ENCODE results near the gene SKIC8.

The SKIC8 gene

DNA sequence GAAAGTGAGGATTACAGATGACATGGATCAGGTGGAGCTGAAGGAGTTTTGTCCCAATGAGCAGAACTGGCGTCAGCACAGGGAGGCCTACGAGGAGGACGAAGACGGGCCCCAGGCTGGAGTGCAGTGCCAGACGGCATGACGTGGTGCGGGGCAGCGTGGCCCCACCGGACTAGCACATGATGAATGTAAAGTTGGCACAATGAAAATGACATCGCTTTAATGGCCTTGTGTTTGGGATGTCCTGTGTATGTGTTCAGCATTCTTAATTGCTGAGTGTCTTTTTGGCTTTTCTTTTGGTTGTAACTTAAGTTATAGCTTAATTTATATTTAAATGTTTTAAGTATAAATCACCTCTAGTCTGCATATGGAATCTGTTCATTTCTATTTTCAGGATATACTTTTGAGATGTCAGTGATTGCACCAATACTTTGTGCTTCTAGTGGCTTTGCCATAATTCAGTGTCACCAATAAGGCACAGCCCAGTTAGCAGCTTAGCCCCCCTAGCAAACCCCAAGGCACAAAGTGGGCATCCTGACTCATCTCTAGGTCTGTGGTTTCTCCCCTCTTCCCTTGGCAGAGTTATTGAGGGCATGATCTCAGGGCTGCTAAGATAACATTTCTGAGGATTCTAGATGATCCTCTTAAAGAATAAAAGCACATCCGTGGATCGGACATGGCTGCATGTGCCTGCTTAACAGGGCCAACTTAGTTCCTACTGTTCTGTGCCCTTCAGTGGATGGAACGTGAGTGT is 18.9 kb downstream of the SKIC8 start:
- Mint-ChIP-seq H3K27me3 (no peaks in the 10 kb centered on the region), H3K9me3 (no peaks in the 10 kb centered on the region), H3K4me1 (no peaks in the 10 kb centered on the region), H3K27ac (no peak overlapping the region), H3K4me3 (no peak overlapping the region), H3K36me3 (peaks cover 33% of the 10 kb centered on the region)
- ATAC-seq, result no peak

DNA sequence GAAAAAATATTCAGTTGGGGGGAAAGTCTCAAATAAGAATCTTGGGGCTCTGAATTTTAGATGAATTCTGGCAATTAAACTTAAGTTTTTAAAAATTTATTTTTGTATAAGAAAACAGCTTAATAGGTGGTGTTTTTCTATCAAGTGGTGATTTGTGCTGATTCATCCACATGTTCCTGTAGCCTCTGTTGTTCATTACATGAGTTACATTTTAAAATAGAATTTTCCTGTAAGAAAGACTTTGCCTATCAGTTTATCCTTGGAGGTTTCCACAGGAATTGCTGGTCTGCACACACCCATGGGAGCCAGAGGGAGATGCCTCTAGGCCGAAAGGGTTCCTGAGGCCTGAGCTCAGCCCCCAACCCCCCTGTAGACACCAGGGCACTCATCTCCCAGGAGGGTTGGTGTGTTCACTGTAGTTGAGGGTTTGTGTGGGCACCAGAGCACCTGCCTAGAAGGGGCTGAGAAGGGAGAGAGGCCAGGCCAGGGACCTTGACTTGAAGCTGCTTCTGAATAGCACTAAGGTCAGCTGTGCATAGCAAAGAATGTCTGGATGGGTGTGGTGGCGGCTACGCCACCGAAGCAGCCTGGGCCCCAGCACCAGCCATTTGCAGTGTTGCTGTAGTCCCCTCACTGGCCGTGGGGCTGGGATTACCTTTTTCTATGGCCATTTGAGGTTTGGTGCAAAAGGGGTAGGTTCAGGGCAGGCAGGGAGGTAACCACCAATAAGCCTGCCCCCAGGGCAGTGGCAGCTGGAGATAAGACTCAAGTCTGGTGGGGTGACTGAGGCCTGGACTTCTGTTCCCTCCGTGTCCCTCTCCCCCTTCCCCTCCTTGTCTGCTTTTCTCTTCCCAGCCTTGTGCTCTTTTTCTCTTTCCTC is 23.1 kb downstream of the SKIC8 start:
- no peak overlapping the region for H3K27ac Mint-ChIP-seq
- H3K9me3 Mint-ChIP-seq, result no peaks in the 10 kb centered on the region
- H3K4me3 Mint-ChIP-seq, result no peak overlapping the region
- H3K36me3 Mint-ChIP-seq, result peaks cover 34% of the 10 kb centered on the region
- ATAC-seq, result no peak
- no peaks in the 10 kb centered on the region for H3K4me1 Mint-ChIP-seq
- H3K27me3 Mint-ChIP-seq, result no peaks in the 10 kb centered on the region

DNA sequence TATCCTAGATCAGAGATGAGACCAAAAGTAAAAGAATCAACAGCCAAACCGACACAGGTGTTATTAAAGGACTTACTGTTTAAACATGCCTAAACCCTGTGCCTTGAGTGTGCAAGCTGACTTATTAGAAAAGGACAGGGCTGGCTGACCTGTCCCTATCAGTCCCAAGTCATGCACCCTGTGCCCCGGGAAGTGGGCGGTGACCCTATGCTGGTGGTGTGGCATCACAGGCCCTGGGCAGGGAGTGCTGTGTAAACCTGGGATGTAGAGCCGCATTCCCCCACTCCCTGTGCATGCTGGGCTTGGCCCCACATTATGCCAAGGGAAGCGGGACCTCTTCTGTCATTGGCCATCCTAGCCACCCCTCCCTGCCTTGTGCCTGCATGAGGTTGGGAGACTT is 24.4 kb downstream of the SKIC8 start:
- no peak for ATAC-seq
- H3K4me1 Mint-ChIP-seq, result no peaks in the 10 kb centered on the region
- no peaks in the 10 kb centered on the region for H3K9me3 Mint-ChIP-seq
- H3K27ac Mint-ChIP-seq, result no peak overlapping the region
- H3K27me3 Mint-ChIP-seq, result no peaks in the 10 kb centered on the region
- H3K4me3 Mint-ChIP-seq, result no peak overlapping the region
- H3K36me3 Mint-ChIP-seq, result peaks cover 30% of the 10 kb centered on the region

DNA sequence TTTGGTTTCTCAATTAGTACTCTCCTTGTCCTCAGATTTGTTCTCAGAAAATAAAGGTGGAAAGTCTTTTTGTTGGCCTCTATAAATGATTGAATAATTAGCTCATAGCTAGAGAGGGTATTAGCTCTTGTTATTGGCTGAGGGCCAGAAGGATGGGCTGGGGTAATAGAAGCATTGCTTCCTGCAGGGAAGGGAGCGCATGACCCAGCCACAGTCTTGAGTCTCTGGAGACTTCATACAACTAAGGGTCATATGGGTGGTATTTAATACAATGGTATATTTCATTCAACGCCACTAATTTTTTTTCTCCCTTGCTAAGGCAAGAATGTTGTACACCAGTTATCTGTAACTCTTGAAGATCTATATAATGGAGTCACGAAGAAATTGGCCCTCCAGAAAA is 26.6 kb downstream of the SKIC8 start:
- Mint-ChIP-seq H3K4me1 (no peaks in the 10 kb centered on the region), H3K36me3 (peaks cover 19% of the 10 kb centered on the region), H3K27me3 (no peaks in the 10 kb centered on the region), H3K4me3 (no peak overlapping the region), H3K9me3 (no peaks in the 10 kb centered on the region), H3K27ac (no peak overlapping the region)
- no peak for ATAC-seq

DNA sequence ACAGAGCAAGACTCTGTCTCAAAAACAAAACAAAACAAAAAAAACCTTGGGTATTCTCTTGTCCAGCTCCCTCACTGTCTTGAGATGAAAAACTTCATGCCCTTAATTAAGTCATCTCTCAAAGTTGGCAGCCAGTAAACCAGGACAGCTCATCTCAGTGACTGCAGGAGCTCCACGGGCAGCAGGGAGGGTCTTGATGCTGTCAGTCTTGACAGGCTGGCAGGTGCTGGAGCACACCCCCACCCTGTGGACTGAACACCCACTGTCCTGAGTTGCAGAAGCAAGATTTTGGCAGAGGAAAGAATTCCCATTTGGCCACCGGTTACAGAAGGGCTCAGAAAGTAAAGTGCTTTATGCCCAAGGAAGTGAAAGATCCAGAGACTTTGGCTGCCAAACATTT is 27.1 kb downstream of the SKIC8 start:
- H3K4me3 Mint-ChIP-seq, result no peak overlapping the region
- no peaks in the 10 kb centered on the region for H3K9me3 Mint-ChIP-seq
- no peaks in the 10 kb centered on the region for H3K27me3 Mint-ChIP-seq
- H3K36me3 Mint-ChIP-seq, result peaks cover 16% of the 10 kb centered on the region
- no peak overlapping the region for H3K27ac Mint-ChIP-seq
- no peaks in the 10 kb centered on the region for H3K4me1 Mint-ChIP-seq
- no peak for ATAC-seq

DNA sequence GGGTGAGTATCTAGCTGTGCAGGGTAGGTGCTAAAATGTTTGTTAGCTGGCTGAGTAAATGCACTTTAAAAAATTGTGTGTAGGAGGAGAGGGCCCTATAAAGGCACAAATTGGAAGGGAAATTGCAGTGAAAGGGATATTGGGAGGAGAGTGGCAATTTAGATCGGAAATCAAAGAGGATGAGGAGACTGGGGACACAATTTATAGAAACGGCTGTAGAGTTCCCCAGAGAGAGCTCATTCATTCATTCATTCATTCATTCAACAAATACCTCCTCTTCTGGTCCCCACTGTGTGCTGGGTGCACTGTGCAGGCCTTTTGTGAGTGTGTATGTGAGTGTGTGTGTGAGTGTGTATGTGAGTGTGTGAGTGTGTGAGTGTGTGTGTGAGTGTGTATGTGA is 32.6 kb downstream of the SKIC8 start:
- H3K4me3 Mint-ChIP-seq, result no peak overlapping the region
- peaks cover 11% of the 10 kb centered on the region for H3K4me1 Mint-ChIP-seq
- ATAC-seq, result no peak

DNA sequence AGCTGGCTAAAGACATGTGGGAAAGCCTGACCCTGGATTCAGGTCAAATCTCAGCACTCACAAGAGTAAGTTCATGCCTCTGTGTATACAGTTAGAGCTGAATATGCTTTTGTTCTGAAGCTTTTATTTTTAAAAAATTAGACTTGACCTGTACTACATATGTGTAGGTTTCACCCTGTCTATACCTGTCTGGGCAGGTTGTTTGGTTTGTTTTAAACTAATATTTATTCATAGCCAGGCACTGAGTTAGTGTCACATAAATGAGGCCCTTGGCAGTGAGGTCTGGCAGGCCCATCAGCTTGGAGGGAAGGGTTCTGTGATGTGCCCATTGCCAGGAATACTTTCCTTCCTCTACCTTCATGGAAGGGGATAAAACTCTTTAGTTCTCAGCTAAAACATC is 33.2 kb downstream of the SKIC8 start:
- Mint-ChIP-seq H3K4me1 (peaks cover 11% of the 10 kb centered on the region), H3K27ac (no peak overlapping the region), H3K36me3 (no peaks in the 10 kb centered on the region), H3K4me3 (no peak overlapping the region), H3K27me3 (no peaks in the 10 kb centered on the region), H3K9me3 (no peaks in the 10 kb centered on the region)
- ATAC-seq, result no peak

More for the DNA sequence above, 32.6 kb downstream of the SKIC8 start:
- Mint-ChIP-seq H3K36me3 (no peaks in the 10 kb centered on the region), H3K27ac (no peak overlapping the region), H3K9me3 (no peaks in the 10 kb centered on the region), H3K27me3 (no peaks in the 10 kb centered on the region)

DNA sequence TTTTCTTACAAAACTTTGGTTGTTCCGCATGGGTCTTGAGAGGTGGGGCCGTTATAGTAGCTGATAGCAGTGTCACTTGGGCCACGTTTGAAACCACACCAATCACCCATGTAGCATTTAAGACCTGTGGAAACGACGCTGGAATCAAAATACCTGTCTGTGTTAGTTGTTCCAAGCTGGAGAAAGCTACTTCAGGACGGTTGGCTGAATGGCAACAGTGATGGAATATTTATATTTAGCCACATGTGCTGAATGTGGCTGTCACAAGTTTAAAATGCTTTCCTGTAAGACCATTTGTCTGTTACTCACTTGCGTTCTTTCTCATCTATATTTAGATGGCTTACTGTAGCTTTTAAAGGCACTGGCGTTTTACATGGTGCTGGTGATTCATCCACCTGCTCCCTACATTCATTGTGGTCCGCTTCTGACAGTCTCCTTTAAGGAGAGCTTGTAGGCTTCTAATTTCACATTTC is 33.6 kb downstream of the SKIC8 start:
- peak overlapping the region; percentile 24 for H3K4me3 Mint-ChIP-seq
- no peak for ATAC-seq
- no peaks in the 10 kb centered on the region for H3K9me3 Mint-ChIP-seq
- H3K27ac Mint-ChIP-seq, result no peak overlapping the region
- H3K36me3 Mint-ChIP-seq, result no peaks in the 10 kb centered on the region
- peaks cover 11% of the 10 kb centered on the region for H3K4me1 Mint-ChIP-seq
- no peaks in the 10 kb centered on the region for H3K27me3 Mint-ChIP-seq

DNA sequence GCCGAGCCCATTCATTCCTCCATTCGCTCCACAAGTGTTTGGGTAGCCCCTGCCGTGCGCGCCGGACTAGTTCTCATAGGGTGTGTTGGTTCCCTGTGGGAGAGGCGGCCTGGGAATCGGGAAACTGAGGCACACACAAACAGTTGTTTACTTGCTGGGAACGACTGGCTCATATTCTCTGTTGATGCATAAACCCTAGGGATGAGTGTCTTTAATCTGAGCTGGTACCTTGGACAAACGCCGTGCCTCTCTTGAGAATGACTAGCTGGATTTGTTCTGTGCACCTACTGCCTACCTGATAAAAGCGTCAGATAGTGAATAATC is 34.3 kb downstream of the SKIC8 start:
- Mint-ChIP-seq H3K27me3 (no peaks in the 10 kb centered on the region), H3K4me3 (peak overlapping the region; percentile 78), H3K36me3 (no peaks in the 10 kb centered on the region), H3K9me3 (no peaks in the 10 kb centered on the region), H3K27ac (peak overlapping the region; percentile 71), H3K4me1 (peaks cover 11% of the 10 kb centered on the region)
- ATAC-seq, result no peak

DNA sequence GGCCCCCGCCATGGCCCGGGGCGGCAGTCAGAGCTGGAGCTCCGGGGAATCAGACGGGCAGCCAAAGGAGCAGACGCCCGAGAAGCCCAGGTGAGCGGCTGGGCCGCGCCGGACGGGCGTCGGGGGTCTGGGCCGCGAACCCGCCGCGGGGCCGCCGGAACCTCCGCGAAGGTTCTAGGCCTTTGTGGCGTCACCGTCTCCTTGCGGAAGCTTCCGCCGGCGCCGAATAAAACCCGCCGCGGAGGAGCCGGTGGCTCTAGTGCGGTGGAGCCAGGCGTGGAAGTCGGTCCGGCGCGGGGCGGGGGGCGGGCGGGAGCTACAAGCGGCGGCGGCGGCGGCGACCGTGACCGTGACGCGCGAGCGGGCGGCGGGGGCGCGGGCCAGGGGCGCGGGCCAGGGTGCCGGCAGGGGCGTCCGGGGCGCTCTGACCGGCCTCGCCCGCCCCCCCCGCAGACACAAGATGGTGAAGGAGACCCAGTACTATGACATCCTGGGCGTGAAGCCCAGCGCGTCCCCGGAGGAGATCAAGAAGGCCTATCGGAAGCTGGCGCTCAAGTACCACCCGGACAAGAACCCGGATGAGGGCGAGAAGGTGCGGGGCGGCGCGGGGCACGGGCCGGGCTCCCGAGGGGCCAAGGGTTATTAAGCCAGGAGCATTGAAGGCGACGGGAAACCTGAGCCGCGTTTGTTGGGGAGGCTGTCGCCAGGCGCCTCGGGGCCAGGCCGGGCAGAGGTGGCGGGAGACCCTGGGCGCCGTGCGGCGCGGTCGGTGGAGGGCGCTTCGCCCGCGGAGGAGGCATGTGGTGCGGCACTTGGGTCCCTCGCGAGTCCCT is 34.9 kb downstream of the SKIC8 start, which contains the start of gene DNAJA4:
Gene DNAJA4 (plus strand): TSS at position 259 of the 833 bp plus-strand sequence. CDS start 202 bp downstream, at position 461.
- no peaks in the 10 kb centered on the region for H3K9me3 Mint-ChIP-seq
- peak; percentile 64 for ATAC-seq

DNA sequence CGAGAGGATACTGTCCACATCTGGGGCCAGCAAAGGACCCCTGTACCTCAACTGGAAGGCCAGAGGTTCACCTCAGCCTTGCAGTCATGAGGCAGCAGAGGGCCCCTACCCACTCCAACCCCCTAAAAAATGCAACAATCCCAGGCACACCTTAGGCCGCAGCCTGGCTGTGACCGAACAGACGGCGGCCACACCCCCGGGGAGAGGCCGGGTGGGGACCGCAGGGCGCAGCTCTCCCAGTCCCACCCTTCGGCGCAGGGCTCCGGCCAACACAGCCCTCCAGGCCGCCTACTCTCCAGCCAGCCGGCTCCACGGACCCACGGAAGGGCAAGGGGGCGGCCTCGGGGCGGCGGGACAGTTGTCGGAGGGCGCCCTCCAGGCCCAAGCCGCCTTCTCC is 35.5 kb downstream of the SKIC8 start:
- peaks cover 11% of the 10 kb centered on the region for H3K4me1 Mint-ChIP-seq
- H3K9me3 Mint-ChIP-seq, result no peaks in the 10 kb centered on the region
- peak; percentile 32 for ATAC-seq
- no peaks in the 10 kb centered on the region for H3K27me3 Mint-ChIP-seq
- H3K36me3 Mint-ChIP-seq, result no peaks in the 10 kb centered on the region
- peak overlapping the region; percentile 38 for H3K4me3 Mint-ChIP-seq
- H3K27ac Mint-ChIP-seq, result no peak overlapping the region

More for the DNA sequence above, 34.9 kb downstream of the SKIC8 start, which contains the start of gene DNAJA4:
- peaks cover 11% of the 10 kb centered on the region for H3K4me1 Mint-ChIP-seq
- no peaks in the 10 kb centered on the region for H3K27me3 Mint-ChIP-seq
- peak within 1 kb of the TSS; percentile 71 for H3K27ac Mint-ChIP-seq
- H3K36me3 Mint-ChIP-seq, result no peaks in the 10 kb centered on the region
- peak within 1 kb of the TSS; percentile 78 for H3K4me3 Mint-ChIP-seq

DNA sequence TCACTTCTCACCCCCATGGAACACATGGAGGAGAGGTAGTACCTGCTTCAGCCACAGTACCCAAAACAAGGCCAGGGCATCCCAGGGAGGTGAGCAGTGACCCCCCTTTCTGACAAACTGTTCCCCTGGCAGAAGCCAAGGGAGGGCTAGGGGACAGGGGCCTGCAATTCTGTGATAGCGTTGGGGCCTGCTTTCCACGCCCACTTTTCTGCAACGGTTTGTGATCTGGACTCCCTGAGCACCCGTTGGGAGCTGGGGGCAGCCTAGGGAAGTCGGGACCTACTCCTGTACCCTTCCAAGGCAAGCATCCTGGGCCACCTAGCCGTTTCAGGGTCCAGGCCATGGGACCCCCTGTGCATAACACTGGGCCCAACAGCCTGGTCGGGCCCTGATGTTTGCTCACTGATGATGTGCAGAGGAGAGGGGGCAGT is 36.0 kb downstream of the SKIC8 start:
- Mint-ChIP-seq H3K9me3 (no peaks in the 10 kb centered on the region), H3K4me1 (peaks cover 11% of the 10 kb centered on the region), H3K27me3 (no peaks in the 10 kb centered on the region), H3K36me3 (no peaks in the 10 kb centered on the region), H3K4me3 (peak overlapping the region; percentile 38), H3K27ac (no peak overlapping the region)
- no peak for ATAC-seq

DNA sequence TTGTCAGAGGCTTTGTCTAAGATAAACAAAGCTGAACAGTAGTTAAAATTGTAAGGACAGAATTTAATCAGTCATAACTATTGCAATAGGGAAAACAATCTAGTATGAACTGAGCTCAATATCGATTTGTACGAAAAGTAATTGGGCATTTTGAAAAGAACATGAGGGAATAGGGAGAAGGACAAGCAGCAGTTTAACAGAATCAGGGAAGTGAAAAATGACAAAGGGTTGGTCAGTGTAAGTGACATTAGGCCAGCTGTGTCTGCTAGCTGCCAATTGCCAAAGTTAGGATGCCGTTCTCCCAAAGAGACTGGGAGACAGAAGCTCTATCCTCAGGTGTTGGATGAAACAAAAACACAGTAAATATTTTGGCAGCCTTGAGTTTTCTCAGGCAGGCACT is 38.3 kb downstream of the SKIC8 start:
- Mint-ChIP-seq H3K27me3 (no peaks in the 10 kb centered on the region), H3K4me3 (no peak overlapping the region), H3K4me1 (peaks cover 11% of the 10 kb centered on the region), H3K36me3 (no peaks in the 10 kb centered on the region), H3K9me3 (no peaks in the 10 kb centered on the region), H3K27ac (no peak overlapping the region)
- ATAC-seq, result no peak

DNA sequence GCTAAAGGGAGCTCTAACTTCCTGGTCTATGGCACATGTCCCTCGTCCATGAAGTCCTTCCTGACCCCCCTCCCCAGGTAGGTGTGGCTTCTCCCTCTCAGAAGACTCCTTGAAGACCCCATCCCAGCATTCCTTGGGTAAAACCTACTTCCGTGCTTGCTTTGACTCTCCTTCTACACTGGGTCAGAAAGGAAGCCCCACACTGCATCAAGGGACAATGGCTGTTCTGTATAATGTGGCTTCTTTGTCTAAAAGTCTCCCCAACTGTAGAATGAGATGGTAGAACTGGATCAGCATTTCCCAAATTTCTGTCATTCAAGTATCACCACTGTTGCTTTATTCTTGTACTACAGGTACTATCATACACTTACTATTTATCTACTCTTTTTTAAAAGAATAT is 38.9 kb downstream of the SKIC8 start:
- H3K9me3 Mint-ChIP-seq, result no peaks in the 10 kb centered on the region
- H3K4me3 Mint-ChIP-seq, result no peak overlapping the region
- H3K4me1 Mint-ChIP-seq, result peaks cover 5% of the 10 kb centered on the region
- H3K27ac Mint-ChIP-seq, result no peak overlapping the region
- no peak for ATAC-seq
- H3K36me3 Mint-ChIP-seq, result no peaks in the 10 kb centered on the region
- no peaks in the 10 kb centered on the region for H3K27me3 Mint-ChIP-seq

DNA sequence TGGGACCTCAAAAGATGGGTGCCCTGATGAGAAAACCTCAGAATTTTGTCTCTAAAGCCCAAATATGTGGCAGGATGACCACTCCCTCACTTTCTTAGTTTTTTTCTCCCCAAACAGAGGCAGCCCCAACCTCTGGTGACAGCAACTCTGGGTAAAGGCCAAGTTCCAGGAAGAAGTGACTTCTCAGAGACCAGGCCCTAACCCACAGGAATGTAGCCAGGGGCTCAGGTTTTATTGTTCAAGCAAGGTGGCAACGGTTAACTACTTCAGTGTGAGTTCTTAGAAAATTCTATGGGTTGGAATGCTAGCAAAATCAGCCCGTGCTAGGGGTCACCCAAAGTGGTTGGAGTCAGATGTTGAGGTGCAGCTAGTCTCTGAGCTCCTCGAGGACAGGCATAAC is 40.2 kb downstream of the SKIC8 start:
- Mint-ChIP-seq H3K27me3 (no peaks in the 10 kb centered on the region), H3K27ac (no peak overlapping the region), H3K36me3 (no peaks in the 10 kb centered on the region), H3K9me3 (no peaks in the 10 kb centered on the region), H3K4me3 (no peak overlapping the region), H3K4me1 (no peaks in the 10 kb centered on the region)
- no peak for ATAC-seq
